GM18858 (cell line): Measurements from ENCODE around the gene EPN2.

Experiments
- ATAC-seq: cut with Tn5 transposase; IDR thresholded peaks from one replicate; pipeline ENCODE4 v1.9.1; 2021; ENCODE audit not compliant: unreplicated experiment

EPN2 gene

DNA sequence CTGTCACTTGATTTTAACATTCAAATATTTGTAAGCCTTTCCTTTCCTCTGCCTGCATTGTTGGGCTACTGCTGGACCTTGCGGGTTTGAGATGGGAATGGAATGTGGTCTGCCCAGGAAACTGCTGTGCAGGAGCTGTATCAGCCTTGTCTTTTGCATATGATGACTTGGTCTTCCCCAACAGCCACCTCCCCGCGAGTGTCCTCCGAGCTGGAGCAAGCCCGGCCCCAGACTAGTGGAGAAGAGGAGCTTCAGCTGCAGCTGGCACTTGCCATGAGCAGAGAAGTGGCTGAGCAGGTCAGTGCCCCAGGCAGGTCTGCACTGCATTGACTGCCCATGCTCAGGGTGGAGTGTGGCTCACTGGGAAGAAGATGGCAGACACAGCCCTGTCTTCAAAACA, 72.5 kb downstream of the EPN2 start:
- ATAC-seq = no peak

DNA sequence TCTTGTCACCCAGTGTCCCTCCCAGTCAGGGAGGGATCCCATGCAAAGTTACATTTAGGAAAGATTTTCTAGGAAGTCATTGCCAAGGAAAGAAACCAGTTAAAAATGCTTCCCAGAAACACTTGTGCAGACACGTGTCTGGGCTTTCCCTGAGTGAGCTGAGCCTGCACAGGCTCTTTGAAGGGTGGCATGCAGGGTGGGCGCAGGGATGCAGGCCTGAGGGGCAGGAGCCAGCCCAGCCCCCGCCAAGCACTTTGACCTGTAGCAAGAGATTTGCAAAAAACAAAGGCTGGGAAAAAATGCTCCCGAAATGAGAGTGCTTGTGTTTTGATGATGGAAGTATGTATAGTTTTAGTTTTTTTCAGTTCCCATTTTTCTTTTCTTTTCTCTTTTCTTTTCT, 73.0 kb downstream of the EPN2 start:
- no peak for ATAC-seq

DNA sequence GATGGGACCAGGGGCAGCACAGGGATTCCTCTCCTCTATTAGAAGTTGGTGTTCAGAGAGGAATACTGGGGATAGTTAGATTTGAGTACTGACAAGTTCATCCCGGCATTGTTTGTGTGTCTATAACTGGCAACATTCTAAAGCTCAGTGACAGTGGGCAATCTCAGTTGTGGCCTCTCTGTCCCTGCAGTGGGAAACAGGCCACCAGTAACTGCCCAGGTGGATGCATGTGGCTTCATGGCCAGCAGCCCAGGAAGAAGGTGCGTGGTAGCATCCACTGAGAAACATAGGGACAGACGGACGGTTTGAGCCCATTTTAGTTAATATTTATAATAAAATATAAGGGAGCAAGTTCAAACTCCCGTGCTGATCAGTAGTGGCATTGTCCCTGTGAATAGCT, 73.8 kb downstream of the EPN2 start:
- no peak for ATAC-seq

DNA sequence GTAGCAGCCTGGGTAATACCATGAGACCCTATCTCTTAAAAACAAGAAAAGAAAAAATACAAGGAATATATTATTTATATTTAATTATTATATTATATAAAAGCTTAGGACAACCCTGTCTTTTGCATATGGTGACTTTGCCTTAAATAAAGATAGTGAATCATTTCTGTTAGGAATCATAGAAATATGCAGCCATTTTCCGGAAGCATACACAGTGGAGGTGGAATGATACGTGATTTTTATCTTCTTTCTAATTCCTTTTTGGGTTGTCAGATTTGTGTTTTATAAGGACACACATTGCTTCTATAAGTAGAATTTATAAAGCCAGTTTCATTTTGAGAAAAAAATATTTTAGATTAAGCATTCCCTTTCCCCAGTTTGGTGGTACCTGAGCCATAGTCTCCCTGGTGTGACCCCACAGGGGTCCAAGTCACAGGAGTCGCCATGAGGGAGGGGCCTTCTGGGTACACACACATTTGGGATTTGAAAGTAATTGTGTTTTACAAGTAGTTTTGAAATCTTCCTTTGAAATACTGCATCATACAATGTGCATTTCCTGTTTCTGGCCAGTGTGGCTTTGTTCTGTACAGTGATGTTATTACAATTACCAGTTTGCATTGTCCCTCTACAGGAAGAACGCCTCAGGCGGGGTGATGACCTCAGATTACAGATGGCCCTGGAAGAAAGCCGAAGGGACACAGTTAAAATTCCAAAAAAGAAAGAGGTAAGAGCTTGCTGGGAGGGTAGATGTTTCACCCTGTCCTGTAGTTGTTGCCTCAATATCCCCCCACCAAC, 74.5 kb downstream of the EPN2 start:
- no peak for ATAC-seq

DNA sequence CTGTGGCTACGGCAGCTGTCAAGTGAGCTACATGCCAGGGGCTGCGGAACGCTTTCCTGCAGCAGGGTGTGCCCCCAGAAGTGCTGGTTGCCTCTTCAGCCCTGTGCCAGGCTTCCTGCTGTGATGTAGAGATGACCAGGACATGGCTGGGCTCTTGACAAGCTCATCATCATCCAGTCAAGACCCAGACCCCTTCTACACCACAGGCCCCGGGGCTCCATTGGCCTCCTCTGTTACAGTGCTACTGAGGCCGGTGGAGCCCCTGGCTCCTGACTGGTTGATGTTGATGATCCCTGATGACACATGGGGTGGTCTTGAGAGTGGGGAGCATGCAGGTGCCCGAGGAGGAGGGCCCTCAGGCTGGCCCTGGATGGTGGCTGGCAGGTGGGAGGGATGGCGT, 75.2 kb downstream of the EPN2 start:
- ATAC-seq = no peak

DNA sequence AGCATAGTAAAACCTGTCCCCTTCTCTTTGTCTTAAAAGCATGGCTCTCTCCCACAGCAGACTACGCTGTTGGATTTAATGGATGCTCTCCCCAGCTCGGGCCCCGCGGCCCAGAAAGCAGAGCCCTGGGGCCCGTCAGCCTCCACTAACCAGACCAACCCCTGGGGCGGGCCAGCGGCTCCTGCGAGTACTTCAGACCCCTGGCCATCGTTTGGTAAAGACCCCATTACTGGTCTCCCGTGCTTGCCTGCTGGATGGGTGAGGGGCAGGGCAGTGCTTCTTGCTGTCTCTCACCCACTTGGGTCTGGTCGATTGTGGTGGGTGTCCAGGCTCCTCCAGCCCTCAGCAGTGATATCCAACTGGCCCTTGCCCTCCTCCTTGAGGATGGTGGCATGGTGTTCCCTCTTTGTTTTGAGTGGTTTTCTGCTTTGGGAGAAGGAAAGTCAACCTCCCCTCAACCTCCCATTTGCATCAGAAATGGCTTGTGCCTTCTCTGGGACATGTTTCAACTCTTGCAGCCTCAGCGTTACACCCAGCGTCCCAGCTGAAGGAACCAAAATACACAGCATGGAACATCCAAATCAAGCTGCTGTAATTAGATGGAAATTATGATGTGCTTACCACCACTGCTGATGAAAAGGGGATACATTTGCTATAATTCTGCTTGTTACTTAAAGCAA, 76.0 kb downstream of the EPN2 start:
- no peak for ATAC-seq

DNA sequence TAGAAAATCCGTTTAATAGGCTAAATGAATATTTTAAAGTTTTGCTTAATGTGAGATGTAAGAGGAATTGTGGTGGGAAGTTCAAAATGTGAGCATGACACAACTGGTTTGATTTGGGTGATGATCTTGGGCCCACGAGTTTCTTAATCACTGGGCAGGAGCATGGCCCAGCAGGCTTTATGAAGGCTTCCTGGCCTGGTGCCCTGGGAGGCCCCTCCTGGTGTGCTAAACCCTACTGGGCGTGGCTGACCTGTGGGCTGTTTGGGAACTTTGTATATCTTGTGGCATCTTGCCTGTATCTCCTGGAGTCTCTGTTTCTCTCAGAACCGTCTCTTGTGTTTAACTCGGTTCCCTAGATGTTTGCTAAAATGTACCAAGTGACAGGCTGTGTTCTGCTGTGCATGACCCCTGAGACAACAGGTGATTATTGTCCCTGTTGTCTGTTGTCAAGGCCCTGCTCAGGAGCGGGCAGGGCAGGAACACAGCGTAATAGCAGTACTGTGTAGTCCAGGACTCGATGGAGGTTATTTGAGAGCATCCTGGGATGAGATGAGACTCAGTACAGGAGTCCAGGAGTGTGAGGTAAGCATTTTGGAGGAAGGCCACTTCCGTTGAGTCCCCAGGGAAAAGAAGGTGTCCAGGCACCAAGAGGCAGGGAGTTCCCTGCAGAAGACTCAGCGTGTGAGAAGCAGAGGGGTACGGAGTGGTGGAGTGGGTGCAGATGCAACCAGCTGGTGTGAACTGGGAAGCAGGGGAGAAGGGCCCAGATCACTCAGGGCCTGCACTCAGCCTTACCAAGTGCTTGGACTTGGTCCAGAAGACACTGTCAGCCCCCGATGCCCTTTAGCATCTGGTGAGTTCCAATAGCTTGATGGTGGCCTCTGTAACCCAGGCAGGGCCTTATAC, 76.8 kb downstream of the EPN2 start:
- ATAC-seq = no peak

DNA sequence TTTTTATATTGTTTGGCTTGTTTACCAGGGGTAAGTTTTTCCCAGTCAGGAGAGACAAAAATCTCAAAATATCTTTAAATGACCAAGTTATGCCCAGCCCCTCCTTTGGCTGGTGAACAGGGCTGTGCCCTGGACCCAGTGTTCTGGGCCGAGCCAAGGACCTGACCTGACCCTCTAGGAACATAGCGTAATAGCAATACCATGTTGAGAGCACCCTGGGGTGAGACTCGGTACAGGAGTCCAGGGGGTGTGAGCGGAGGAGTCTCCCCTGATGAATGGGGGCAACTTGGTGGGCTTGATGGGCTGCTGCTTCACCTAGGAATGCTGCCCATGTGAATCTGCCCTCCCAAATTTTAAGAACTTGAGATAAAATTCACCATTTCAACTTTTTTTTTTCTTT, 77.9 kb downstream of the EPN2 start:
- no peak for ATAC-seq

DNA sequence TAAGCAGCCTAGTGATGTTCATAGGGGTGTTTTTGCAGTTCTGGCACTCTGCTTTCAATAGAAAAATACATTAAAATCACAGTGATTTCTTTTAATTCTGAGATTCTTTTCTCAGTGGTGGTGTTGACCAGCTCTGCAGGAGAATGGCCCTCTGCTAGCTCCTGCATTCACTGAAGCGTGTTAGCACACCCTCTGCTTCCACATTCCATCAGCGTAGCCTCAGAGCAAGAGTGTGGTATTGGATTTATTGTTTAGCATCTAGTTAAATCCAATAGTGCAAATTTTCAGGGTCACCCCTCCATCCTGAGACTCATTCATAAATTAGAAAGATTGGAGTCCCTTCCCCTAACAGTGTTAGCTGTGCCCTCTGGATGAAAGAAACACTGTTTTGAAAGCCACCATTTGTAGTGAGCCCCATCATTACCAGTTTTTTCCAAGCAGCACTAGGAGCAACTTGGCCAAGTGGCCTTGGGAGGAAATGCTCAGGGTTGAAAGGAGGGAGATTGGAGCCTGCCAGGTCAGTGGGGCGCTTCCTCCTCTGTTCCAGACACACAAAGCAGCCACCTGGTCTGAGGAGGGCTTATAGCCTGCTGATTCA, 79.7 kb downstream of the EPN2 start:
- ATAC-seq = no peak

DNA sequence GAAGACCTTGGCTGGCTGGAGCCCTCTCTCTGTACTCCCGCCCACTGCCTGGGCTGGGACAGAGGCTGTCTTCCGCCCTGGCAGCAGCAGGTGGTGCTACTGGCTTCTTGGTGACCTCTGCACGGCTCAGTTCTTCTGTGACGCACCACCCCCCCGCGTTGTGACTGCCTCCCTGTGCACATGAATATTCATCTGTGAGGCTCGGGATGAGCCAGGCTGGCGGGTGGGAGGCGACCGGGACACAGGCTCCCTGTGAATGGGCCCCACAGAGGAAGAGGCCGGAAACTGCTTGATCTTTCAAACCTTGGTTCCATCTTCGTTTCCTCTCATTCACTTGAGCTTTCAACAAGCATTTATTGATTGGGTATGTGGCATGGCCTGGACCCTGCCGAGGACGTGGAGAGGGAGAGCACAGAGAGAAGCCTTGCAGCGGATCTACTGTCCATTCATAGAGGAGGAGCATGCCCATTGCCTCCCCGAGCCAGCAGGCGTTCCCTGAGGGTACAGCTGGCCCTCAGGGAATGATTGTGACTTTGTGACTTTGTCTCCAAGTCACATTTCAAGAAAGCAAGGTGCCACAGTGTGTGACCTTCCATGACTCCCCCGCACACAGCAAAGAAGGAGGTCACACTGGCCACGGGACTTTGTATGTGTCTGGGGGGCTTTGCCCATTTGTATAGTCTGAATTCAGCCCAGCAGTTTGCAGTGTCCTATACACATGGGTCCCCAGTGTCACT, 80.4 kb downstream of the EPN2 start:
- ATAC-seq = no peak

DNA sequence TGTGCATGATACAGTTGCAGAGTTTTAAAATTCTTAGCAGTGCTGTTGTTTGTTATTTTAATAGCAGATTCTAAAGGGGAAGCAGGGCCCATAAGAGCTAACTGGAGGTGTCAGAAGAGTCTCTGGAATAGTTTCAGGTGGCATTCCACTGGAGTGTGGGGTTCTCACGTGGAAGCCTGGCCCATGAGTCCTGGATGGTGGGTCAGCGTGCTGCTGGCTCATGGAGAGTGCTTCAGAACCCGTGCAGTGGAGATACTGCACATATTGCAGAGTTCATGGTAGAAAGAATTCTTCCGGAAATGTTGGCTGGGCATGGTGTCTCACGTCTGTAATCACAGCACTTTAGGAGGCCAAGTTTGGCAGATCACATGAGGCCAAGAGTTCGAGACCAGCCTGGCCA, 81.4 kb downstream of the EPN2 start:
- no peak for ATAC-seq

DNA sequence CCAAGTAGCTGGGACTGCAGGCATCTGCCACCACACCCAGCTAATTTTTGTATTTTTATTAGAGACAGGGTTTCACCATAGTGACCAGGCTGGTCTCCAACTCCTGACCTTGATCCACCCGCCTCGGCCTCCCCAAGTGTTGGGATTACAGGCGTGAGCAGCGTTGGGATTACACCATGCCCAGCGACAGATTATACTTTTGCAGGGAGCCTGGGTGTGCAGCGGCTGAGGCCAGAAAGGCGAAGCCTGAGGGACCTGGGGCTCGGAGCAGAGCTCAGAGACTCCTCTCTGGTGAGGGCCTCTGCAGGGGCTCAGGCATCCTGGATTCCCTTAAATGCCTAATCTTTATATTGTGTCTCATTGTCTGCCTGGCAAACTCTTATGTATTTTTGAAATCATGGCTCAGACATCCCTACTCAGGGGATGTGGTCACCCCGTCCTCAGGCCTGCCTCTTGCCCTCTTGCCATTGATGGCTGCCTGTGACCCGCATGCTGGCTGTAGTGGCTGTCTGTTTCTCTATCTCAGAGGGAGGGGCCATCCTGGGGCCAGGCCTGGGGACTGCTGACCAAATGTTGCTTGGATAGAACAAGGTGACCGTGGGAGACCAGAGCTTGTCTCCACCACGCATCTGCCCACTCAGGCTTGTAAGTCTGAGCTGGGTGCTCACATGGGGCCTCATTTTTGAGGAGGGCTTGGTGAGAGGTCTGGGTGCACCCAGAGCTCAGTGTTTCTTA, 82.8 kb downstream of the EPN2 start:
- ATAC-seq = no peak

DNA sequence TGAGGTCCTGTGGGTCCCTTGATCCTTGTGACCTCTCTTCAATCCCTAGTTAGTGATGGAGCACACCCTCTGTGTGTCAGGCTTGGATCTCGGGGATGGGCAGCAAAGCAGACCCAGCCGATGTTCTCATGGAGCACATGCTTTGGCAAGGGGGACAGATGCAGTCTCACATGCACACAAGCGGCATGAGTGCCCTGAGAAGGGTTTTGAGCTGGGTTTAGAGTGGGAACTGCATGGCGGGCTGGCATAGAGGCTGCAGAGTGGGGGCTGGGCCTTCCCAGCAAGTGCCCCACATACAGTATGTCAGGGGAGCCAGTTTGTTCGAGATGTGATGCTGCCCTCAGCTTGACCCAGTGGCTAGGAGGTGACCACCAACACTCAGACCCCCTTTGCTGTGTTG, 83.7 kb downstream of the EPN2 start:
- ATAC-seq = no peak

DNA sequence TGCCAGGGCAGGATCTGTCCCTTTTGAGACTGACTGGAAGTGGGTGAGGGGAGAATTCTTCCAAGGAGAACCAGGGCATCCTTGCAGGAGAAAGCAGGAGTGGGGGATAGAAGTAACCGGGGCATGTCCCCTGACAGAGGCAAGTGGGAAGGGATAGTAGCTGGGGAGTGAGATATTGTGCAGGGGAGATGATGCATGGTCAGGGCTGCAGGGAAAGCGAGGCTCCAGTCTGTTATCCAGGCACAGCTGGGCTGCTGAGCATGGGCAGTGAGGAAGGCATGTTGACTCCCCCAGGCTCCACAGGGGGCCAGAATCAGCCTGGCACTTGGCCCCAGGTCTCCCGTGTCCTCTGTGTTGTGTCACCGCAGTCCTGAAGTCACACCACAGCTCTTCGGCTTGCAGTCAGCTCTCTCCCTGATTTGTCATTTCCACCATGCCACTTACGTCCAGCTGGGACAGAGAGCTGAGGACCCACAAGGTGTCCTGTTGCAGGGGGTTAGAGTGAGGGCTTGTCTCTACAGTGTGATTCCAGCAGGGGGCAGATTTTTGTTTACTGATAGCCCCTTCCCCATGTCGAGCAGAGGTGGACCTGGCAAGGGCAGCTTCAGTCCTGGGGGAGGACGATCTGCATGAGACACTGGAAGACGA, 84.4 kb downstream of the EPN2 start:
- no peak for ATAC-seq

DNA sequence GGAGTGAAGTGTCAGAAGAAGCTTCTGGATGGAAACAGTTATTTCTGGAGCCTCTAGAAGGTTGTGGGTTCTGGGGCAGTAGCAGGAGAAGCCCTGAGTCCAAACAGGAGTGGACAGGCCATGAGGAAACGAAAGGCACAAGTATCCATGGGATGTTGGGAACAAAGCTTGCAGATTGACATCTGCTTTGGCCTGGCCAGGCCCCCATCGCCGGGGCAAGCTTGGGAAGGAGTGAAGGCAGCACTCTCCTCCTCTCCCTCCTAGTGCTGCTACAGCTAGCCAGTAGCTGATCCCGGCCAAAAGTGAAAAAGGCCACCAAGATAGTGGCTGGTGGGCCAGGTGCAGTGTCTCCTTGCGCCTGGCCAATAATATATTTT, 85.0 kb downstream of the EPN2 start:
- ATAC-seq = no peak

DNA sequence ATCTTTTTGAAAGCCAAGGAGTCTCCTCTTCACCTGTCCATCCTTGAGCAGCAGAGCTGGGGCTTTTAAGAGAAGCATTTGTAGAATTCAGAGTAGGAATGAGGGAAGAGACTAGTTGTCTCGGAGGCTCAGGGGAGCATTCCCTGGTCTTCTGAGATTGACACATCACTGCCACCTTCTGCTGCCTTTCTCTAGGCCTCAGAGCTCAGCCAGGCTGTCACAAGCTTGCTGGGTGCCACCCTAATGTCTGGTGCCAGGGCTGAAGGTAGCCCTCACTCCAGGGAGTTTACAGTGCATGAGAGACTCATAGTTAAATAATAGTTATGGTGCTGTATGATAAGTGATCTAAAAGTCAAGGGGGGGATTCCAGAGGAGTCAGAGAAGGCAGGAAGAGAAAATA, 85.7 kb downstream of the EPN2 start:
- ATAC-seq = no peak

DNA sequence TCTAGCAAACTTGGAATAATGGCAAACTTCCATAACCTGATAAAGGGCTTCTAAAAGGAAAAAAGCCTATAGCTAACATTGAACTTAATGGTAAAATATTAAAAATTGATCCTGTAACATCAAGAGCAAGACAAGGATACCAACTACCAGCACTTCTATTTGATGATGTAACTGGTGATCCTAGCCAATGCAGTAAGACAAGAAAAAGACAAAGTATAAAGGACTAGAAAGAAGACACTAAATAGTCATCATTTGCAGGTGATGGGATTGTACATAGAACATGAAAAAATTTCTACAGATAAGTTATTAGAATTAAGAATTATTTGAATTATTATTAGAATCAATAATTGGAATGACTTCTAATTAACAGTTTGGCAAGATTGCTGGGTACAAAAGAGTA, 88.4 kb downstream of the EPN2 start:
- ATAC-seq = no peak

DNA sequence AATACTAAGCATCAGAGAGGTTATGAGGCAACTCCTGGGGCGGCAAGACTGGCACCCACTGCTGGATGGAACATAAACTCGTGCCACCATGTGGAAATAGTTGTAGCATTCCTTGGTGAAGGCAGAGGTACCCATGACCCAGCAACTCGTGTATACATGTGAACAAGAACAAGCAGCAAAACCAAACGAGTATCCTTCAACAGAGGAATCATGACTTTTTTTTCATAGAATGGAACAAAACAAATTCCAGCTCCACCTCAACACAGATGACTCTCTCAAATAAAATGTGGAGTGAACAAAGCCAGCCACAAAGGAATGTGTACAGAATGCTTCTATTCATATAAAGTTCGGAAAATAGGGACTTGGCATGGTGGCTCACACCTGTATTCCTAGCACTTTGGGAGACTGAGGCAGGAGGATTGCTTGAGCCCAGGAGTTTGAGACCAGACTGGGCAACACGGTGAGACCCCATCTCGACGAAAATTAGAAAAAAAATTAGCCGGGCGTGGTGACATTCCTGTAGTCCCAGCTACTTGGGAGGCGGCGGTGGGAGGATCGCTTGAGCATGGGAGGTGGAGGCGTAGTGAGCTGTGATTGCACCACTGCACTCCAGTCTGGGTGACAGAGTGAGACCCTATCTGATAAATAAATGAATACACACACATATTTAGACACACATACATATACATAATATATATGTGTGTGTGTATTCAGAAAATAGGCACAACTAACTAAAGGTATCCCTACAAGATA, 90.0 kb downstream of the EPN2 start:
- no peak for ATAC-seq
